IMR-90 (cell line): Measurements from ENCODE around the gene WNT6. TPM values are rescaled to one million over a fixed set of nuclear protein-coding genes. Genes with fewer than 3 reads are reported as not detected.

Experiments
- ATAC-seq: fragments of 200-7000 bp; cut with Tn5 transposase; 2 replicates; pipeline ENCODE4 v1.9.1; 2020; ENCODE audit warnings: low read depth, mild to moderate bottlenecking, moderate library complexity
- BruUV-seq: library from RNA; stranded (reverse); fragments of 400-500 nt; replicated peaks from 2 replicates; lab custom pipeline; 2021; lab: Mats Ljungman, UMichigan
- CTCF ChIA-PET: fragments of 300-600 bp; formaldehyde crosslinking; extraction: SDS; loops from one replicate; lab custom pipeline; 2021; ENCODE audit warnings: antibody characterized with exemption; lab: Yijun Ruan, JAX
- POLR2A ChIA-PET: fragments of 300-600 bp; sonication (Branson Sonifier 250); formaldehyde crosslinking; loops from one replicate; lab custom pipeline; 2022; ENCODE audit warnings: antibody characterized with exemption; ENCODE audit not compliant: unreplicated experiment; lab: Charles Lee
- DNase-seq: peaks from one replicate; pipeline ENCODE4 v3.0.0; 2013
- H2AFZ ChIP-seq: replicated peaks from 2 replicates; pipeline ENCODE3; 2013; ENCODE audit warnings: low read length, mild to moderate bottlenecking; ENCODE audit not compliant: poor library complexity
- H2AK5ac ChIP-seq: 2 replicates; pipeline ENCODE4 v1.6.1; 2013; ENCODE audit warnings: low read depth, low read length, inconsistent platforms
- H2AK9ac ChIP-seq: replicated peaks from 2 replicates; pipeline ENCODE3; 2013; ENCODE audit warnings: mild to moderate bottlenecking, low read depth, low read length, moderate library complexity; ENCODE audit not compliant: poor library complexity
- H2BK120ac ChIP-seq: 2 replicates; pipeline ENCODE4 v1.6.1; 2013; ENCODE audit warnings: low read depth, low read length, inconsistent platforms
- H2BK15ac ChIP-seq: 3 replicates; pipeline ENCODE4 v1.6.1; 2013; ENCODE audit warnings: low read depth, low read length, inconsistent platforms
- H2BK20ac ChIP-seq: 2 replicates; pipeline ENCODE4 v1.6.1; 2013; ENCODE audit warnings: low read depth, mild to moderate bottlenecking, inconsistent platforms, low read length, moderate library complexity
- H2BK5ac ChIP-seq: 2 replicates; pipeline ENCODE4 v1.6.1; 2013; ENCODE audit warnings: mild to moderate bottlenecking, low read depth, low read length, inconsistent platforms; ENCODE audit not compliant: poor library complexity, severe bottlenecking
- H3K14ac ChIP-seq: replicated peaks from 2 replicates; pipeline ENCODE4 v1.6.1; 2013; ENCODE audit warnings: low read depth, low read length, inconsistent platforms
- H3K18ac ChIP-seq: 2 replicates; pipeline ENCODE4 v1.6.1; 2013; ENCODE audit warnings: low read depth, low read length, control low read depth
- H3K23ac ChIP-seq: 2 replicates; pipeline ENCODE4 v1.6.1; 2013; ENCODE audit warnings: low read depth, low read length, inconsistent platforms
- H3K27ac ChIP-seq: 2 replicates; pipeline ENCODE4 v1.5.1; 2013; ENCODE audit warnings: mild to moderate bottlenecking, control low read depth, low read length; ENCODE audit not compliant: insufficient read depth
- H3K27me3 ChIP-seq: 2 replicates; pipeline ENCODE4 v1.6.1; 2013; ENCODE audit warnings: low read length; ENCODE audit not compliant: control insufficient read depth, insufficient read depth
- H3K36me3 ChIP-seq: 2 replicates; pipeline ENCODE4 v1.6.1; 2013; ENCODE audit warnings: low read length, mixed read lengths; ENCODE audit not compliant: control insufficient read depth, insufficient read depth
- H3K4ac ChIP-seq: 2 replicates; pipeline ENCODE4 v1.6.1; 2013; ENCODE audit warnings: low read depth, low read length, inconsistent platforms
- H3K4me1 ChIP-seq: 2 replicates; pipeline ENCODE4 v1.6.1; 2013; ENCODE audit warnings: low read length, mixed read lengths; ENCODE audit not compliant: control insufficient read depth, insufficient read depth
- H3K4me2 ChIP-seq: 2 replicates; pipeline ENCODE4 v1.6.1; 2013; ENCODE audit warnings: low read depth, mild to moderate bottlenecking, control low read depth, low read length, moderate library complexity
- H3K4me3 ChIP-seq: 2 replicates; pipeline ENCODE4 v1.5.1; 2013; ENCODE audit warnings: low read depth, mild to moderate bottlenecking, control low read depth, low read length, moderate library complexity; ENCODE audit not compliant: insufficient read depth
- H3K56ac ChIP-seq: 2 replicates; pipeline ENCODE4 v1.6.1; 2013; ENCODE audit warnings: low read length, inconsistent platforms; ENCODE audit not compliant: insufficient read depth; ENCODE audit errors: extremely low read depth
- H3K79me1 ChIP-seq, 2 experiments: 2 replicates each; pipeline ENCODE4 v1.6.1; 2013; ENCODE audit warnings: low read length in 2 of 2, inconsistent platforms in 1 of 2, low read depth in 1 of 2
- H3K9ac ChIP-seq: 2 replicates; pipeline ENCODE4 v1.6.1; 2013; ENCODE audit warnings: low read depth, low read length, control low read depth
- H3K9me1 ChIP-seq: 2 replicates; pipeline ENCODE4 v1.6.1; 2013; ENCODE audit warnings: low read length, inconsistent platforms; ENCODE audit not compliant: insufficient read depth
- H3K9me3 ChIP-seq: 2 replicates; pipeline ENCODE4 v1.6.1; 2013; ENCODE audit warnings: low read length; ENCODE audit not compliant: control insufficient read depth, insufficient read depth
- H4K20me1 ChIP-seq: 2 replicates; pipeline ENCODE4 v1.6.1; 2013; ENCODE audit warnings: low read length, inconsistent platforms; ENCODE audit not compliant: insufficient read depth
- H4K5ac ChIP-seq: 2 replicates; pipeline ENCODE4 v1.6.1; 2013; ENCODE audit warnings: mild to moderate bottlenecking, low read depth, low read length, control low read depth
- H4K8ac ChIP-seq, 2 experiments: 2 replicates each; pipeline ENCODE4 v1.6.1; 2013; ENCODE audit warnings: low read depth in 2 of 2, low read length in 2 of 2, control low read depth in 1 of 2, inconsistent platforms in 1 of 2
- H4K91ac ChIP-seq: 2 replicates; pipeline ENCODE4 v1.6.1; 2013; ENCODE audit warnings: low read depth, low read length, inconsistent platforms; ENCODE audit not compliant: insufficient read depth
- BHLHE40 ChIP-seq: fragments of 150-350 bp; IDR thresholded peaks from 2 replicates; pipeline ENCODE4 v1.6.1; 2016; ENCODE audit warnings: mild to moderate bottlenecking, low read depth, low read length
- CEBPB ChIP-seq: IDR thresholded peaks from 2 replicates; pipeline ENCODE4 v1.6.1; 2012; ENCODE audit warnings: low read depth, low read length, improper control_type of control experiment
- CHD1 ChIP-seq: IDR thresholded peaks from 2 replicates; pipeline ENCODE4 v1.6.1; 2012; ENCODE audit warnings: low read depth, low read length, improper control_type of control experiment
- FOS ChIP-seq: fragments of 150-350 bp; IDR thresholded peaks from 2 replicates; pipeline ENCODE4 v1.6.1; 2016; ENCODE audit warnings: low read depth, low read length
- MAZ ChIP-seq: IDR thresholded peaks from 2 replicates; pipeline ENCODE4 v1.6.1; 2012; ENCODE audit warnings: low read depth, mild to moderate bottlenecking, low read length, improper control_type of control experiment, moderate library complexity, borderline replicate concordance
- MXI1 ChIP-seq: IDR thresholded peaks from 2 replicates; pipeline ENCODE4 v1.6.1; 2012; ENCODE audit warnings: low read depth, mild to moderate bottlenecking, low read length, moderate library complexity, borderline replicate concordance
- NFE2L2 ChIP-seq: fragments of 150-350 bp; IDR thresholded peaks from 2 replicates; pipeline ENCODE4 v1.6.1; 2016; ENCODE audit warnings: low read depth, mild to moderate bottlenecking, low read length
- RFX5 ChIP-seq: IDR thresholded peaks from 2 replicates; pipeline ENCODE4 v1.8.0; 2012; ENCODE audit warnings: low read depth, mild to moderate bottlenecking, low read length, moderate library complexity
- SMC3 ChIP-seq: fragments of 150-350 bp; IDR thresholded peaks from 2 replicates; pipeline ENCODE4 v1.6.1; 2016; ENCODE audit warnings: low read depth, mild to moderate bottlenecking, antibody characterized with exemption, low read length, moderate library complexity
- WGBS, 2 experiments: methylation state at CpG; one replicate each; pipeline versions ENCODE4 v1.1.5 to v1.1.7; 2013; ENCODE audit warnings: missing lambda C conversion rate in 2 of 2; ENCODE audit not compliant: insufficient read length in 1 of 2; ENCODE audit errors: extremely low coverage in 2 of 2; 5-methylcytosine and 5-hydroxymethylcytosine counted together
- dilution Hi-C: fragments of 300-500 bp; cut with HindIII; formaldehyde crosslinking; loops from one replicate; pipeline ENCODE4 v1.14.3; 2018; ENCODE audit warnings: low sequenced_read_pairs; ENCODE audit not compliant: unreplicated experiment
- in situ Hi-C: fragments of 300-500 bp; cut with MboI; formaldehyde crosslinking; loops from 3 replicates; pipeline ENCODE4 v1.14.3; 2019; ENCODE audit warnings: low sequenced_read_pairs, inconsistent platforms, mixed read lengths
- intact Hi-C: fragments of 100-400 bp; cut with micrococcal nuclease; formaldehyde crosslinking; loops from 2 replicates; pipeline ENCODE4 v1.10.0; 2022
- polyA plus RNA-seq, 3 experiments: library from polyadenylated mRNA; depleted of rRNA; stranded (reverse); fragments of >200 nt; gene quantifications; 2 replicates each; pipeline ENCODE4 v1.2.3, GENCODE V29; 2012; ENCODE audit warnings: low replicate concordance in 1 of 3
- total RNA-seq: library from RNA; depleted of rRNA; stranded (reverse); fragments of >200 nt; gene quantifications from 2 replicates; pipeline ENCODE4 v1.2.3, GENCODE V29; 2012
- TF ChIP-seq, protein P1 (sequence below): fragments of 150-350 bp; IDR thresholded peaks from 2 replicates; pipeline ENCODE4 v1.6.1; 2016; ENCODE audit warnings: low read depth, mild to moderate bottlenecking, low read length, moderate library complexity, borderline replicate concordance
- TF ChIP-seq, protein P2 (sequence below): fragments of 150-350 bp; IDR thresholded peaks from 2 replicates; pipeline ENCODE4 v1.6.1; 2017; ENCODE audit warnings: mild to moderate bottlenecking, antibody characterized with exemption, low read length, low read depth
- TF ChIP-seq, protein P3 (sequence below): conservative IDR thresholded peaks from 2 replicates; pipeline ENCODE4 v1.5.1; 2012; ENCODE audit warnings: mild to moderate bottlenecking, low read depth, low read length, improper control_type of control experiment

The WNT6 gene
- total and polyA plus RNA-seq, 2 of the 4 experiments (the other 2 are of a cell fraction) = not detected

DNA sequence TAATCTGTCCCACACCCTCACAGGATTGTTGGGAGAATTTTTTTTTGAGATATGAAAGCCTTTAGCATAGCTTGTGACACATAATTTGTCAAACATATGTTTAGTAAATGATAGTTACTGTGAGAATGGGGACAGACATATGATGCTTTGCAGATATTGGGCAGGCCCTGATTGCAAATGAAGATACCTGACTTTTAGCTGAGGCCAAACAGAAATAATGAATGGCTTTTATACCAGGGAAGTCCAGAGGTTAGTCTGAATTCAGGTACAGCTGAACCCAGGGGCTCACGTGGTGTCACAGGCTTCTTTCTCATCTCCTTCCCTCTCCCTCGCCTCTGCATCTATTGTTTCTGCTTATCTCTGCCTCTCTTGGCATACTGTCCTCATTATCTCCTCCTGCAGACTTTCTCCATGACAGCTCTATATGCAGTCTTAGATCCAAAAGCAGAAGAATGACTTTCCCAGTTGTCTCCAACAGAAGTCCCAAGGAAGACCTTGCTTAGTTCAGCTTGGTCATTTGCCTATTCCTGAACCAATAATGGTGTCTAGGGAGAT lies 16.2 kb downstream of the WNT6 start:
- Histone ChIP-seq H3K56ac (no peak overlapping the region), H3K14ac (no peak overlapping the region), H2BK120ac (no peak overlapping the region), H3K36me3 (no peaks in the 10 kb centered on the region), H3K9ac (no peak overlapping the region), H3K18ac (no peak overlapping the region), H3K4me3 (no peak overlapping the region), H2BK5ac (no peak overlapping the region), H3K9me3 (no peaks in the 10 kb centered on the region; the same call in 1 of the 2 replicates), H2AK9ac (no peak overlapping the region), H3K27me3 (peaks cover 91% of the 10 kb centered on the region), H4K20me1 (no peaks in the 10 kb centered on the region), H3K4ac (no peak overlapping the region), H3K4me1 (no peaks in the 10 kb centered on the region), H2BK20ac (no peak overlapping the region), H3K23ac (no peak overlapping the region), H3K27ac (no peak overlapping the region), H3K4me2 (no peak overlapping the region), H4K8ac (no peak overlapping the region), H2BK15ac (no peak overlapping the region), H4K5ac (no peak overlapping the region), H3K79me1 (no peaks in the 10 kb centered on the region), H4K91ac (no peak overlapping the region), H3K9me1 (no peaks in the 10 kb centered on the region), H2AK5ac (no peak overlapping the region), H2AFZ (no peak overlapping the region)
- dilution Hi-C loops (no loop called here), in situ Hi-C loops (no loop called here), intact Hi-C loops (loop anchor here (1.0 kb wide), 1 partner anchor 23 kb away; no protein-coding TSS in a partner anchor)
- DNase-seq (no peak), ATAC-seq (no peak)
- TF ChIP-seq NFE2L2 = no peak
- TF ChIP-seq, protein P1, sequence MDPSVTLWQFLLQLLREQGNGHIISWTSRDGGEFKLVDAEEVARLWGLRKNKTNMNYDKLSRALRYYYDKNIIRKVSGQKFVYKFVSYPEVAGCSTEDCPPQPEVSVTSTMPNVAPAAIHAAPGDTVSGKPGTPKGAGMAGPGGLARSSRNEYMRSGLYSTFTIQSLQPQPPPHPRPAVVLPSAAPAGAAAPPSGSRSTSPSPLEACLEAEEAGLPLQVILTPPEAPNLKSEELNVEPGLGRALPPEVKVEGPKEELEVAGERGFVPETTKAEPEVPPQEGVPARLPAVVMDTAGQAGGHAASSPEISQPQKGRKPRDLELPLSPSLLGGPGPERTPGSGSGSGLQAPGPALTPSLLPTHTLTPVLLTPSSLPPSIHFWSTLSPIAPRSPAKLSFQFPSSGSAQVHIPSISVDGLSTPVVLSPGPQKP = no peak
- no peak for TF ChIP-seq CEBPB
- TF ChIP-seq, protein P2, sequence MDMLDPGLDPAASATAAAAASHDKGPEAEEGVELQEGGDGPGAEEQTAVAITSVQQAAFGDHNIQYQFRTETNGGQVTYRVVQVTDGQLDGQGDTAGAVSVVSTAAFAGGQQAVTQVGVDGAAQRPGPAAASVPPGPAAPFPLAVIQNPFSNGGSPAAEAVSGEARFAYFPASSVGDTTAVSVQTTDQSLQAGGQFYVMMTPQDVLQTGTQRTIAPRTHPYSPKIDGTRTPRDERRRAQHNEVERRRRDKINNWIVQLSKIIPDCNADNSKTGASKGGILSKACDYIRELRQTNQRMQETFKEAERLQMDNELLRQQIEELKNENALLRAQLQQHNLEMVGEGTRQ = no peak
- no peak for TF ChIP-seq CHD1
- TF ChIP-seq, protein P3, sequence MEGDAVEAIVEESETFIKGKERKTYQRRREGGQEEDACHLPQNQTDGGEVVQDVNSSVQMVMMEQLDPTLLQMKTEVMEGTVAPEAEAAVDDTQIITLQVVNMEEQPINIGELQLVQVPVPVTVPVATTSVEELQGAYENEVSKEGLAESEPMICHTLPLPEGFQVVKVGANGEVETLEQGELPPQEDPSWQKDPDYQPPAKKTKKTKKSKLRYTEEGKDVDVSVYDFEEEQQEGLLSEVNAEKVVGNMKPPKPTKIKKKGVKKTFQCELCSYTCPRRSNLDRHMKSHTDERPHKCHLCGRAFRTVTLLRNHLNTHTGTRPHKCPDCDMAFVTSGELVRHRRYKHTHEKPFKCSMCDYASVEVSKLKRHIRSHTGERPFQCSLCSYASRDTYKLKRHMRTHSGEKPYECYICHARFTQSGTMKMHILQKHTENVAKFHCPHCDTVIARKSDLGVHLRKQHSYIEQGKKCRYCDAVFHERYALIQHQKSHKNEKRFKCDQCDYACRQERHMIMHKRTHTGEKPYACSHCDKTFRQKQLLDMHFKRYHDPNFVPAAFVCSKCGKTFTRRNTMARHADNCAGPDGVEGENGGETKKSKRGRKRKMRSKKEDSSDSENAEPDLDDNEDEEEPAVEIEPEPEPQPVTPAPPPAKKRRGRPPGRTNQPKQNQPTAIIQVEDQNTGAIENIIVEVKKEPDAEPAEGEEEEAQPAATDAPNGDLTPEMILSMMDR = no peak
- no peak for TF ChIP-seq RFX5
- no peak for TF ChIP-seq BHLHE40
- TF ChIP-seq SMC3 = no peak
- TF ChIP-seq MXI1 = no peak
- TF ChIP-seq FOS = no peak
- TF ChIP-seq MAZ = no peak
- WGBS, 2 experiments = no CpG with 5 or more reads among the region's 2 CpGs
- ChIA-PET POLR2A (no interaction called here), CTCF (interaction anchor here (0.6 to 4.5 kb wide), 12 partner anchors 11 to 336 kb away, joined by 3 to 49 read pairs (median 4); no protein-coding TSS in a partner anchor)
- no TSS peak for BruUV-seq
